Keratinocyte (primary cell): ENCODE results near the gene BID. TPM values are rescaled to one million over a fixed set of nuclear protein-coding genes. Genes with fewer than 3 reads are reported as not detected.

Experiments
- DNase-seq: peaks from one replicate; pipeline ENCODE4 v3.0.0-alpha.2; 2011; ENCODE audit warnings: low read depth, missing footprints, low spot score
- FAIRE-seq: peaks from 2 replicates; lab custom pipeline; 2011; peaks lifted over from hg19 to GRCh38; lab: Jason Lieb, UNC
- H2AFZ ChIP-seq: 2 replicates; pipeline ENCODE4 v1.6.0; 2012; ENCODE audit warnings: low read length, control low read depth, inconsistent platforms; ENCODE audit not compliant: control insufficient read depth
- H3K27ac ChIP-seq: 2 replicates; pipeline ENCODE4 v1.5.1; 2011; ENCODE audit warnings: low read length; ENCODE audit not compliant: control insufficient read depth, insufficient read depth
- H3K27me3 ChIP-seq: 3 replicates; pipeline ENCODE4 v1.6.0; 2011; ENCODE audit warnings: low read length; ENCODE audit not compliant: control insufficient read depth, insufficient read depth; ENCODE audit errors: extremely low read depth
- H3K36me3 ChIP-seq, 2 experiments: 2 replicates in 1 of 2; 3 replicates in 1 of 2; pipeline ENCODE4 v1.5.1; 2011; ENCODE audit warnings: low read length in 2 of 2, mild to moderate bottlenecking in 1 of 2; ENCODE audit not compliant: control insufficient read depth in 2 of 2, insufficient read depth in 2 of 2; ENCODE audit errors: extremely low read depth in 1 of 2
- H3K4me1 ChIP-seq: 3 replicates; pipeline ENCODE4 v1.5.1; 2011; ENCODE audit warnings: low read length; ENCODE audit not compliant: control insufficient read depth, insufficient read depth; ENCODE audit errors: extremely low read depth
- H3K4me2 ChIP-seq: 3 replicates; pipeline ENCODE4 v1.6.0; 2011; ENCODE audit warnings: low read depth, low read length; ENCODE audit not compliant: control insufficient read depth, insufficient read depth; ENCODE audit errors: extremely low read depth
- H3K4me3 ChIP-seq, 3 experiments: fragments of 200-600 bp in 1 of 3; sonication (generic) in 1 of 3; 2 replicates in 2 of 3; 3 replicates in 1 of 3; pipeline ENCODE4 v1.5.1; 2011 to 2016; ENCODE audit warnings: low read length in 3 of 3, mild to moderate bottlenecking in 3 of 3, control low read depth in 2 of 3, inconsistent platforms in 1 of 3, low read depth in 1 of 3, mixed read lengths in 1 of 3, mixed run types in 1 of 3, moderate library complexity in 1 of 3; ENCODE audit not compliant: control insufficient read depth in 2 of 3, insufficient read depth in 2 of 3; ENCODE audit errors: extremely low read depth in 1 of 3
- H3K79me2 ChIP-seq: 2 replicates; pipeline ENCODE4 v1.6.0; 2012; ENCODE audit warnings: low read length; ENCODE audit not compliant: control insufficient read depth, insufficient read depth
- H3K9ac ChIP-seq: 3 replicates; pipeline ENCODE4 v1.6.0; 2011; ENCODE audit warnings: low read length; ENCODE audit not compliant: control insufficient read depth, insufficient read depth; ENCODE audit errors: extremely low read depth
- H3K9me1 ChIP-seq: 3 replicates; pipeline ENCODE4 v1.6.0; 2011; ENCODE audit warnings: low read length; ENCODE audit not compliant: control insufficient read depth, insufficient read depth; ENCODE audit errors: extremely low read depth
- H3K9me3 ChIP-seq: 2 replicates; pipeline ENCODE4 v1.5.1; 2012; ENCODE audit warnings: low read depth, low read length; ENCODE audit not compliant: control insufficient read depth
- H4K20me1 ChIP-seq: 3 replicates; pipeline ENCODE4 v1.6.0; 2011; ENCODE audit warnings: low read length; ENCODE audit not compliant: control insufficient read depth, insufficient read depth; ENCODE audit errors: extremely low read depth
- EZH2 ChIP-seq: IDR thresholded peaks from one replicate; pipeline ENCODE4 v1.6.1; 2012; ENCODE audit warnings: inconsistent platforms, mild to moderate bottlenecking, low read length, moderate library complexity
- dilution Hi-C: fragments of 300-500 bp; cut with MboI; formaldehyde crosslinking; loops from one replicate; pipeline ENCODE4 v1.7.0; 2020; ENCODE audit warnings: low sequenced_read_pairs; ENCODE audit not compliant: extremely low pct_ligation_motif_present
- polyA plus RNA-seq, 5 experiments: library from polyadenylated mRNA; depleted of rRNA in 3 of 5; stranded (reverse) in 3 of 5; stranded (forward) in 1 of 5; unstranded in 1 of 5; fragments of >200 nt; gene quantifications; 1 replicate in 1 of 5; 2 replicates in 3 of 5; 3 replicates in 1 of 5; pipeline versions ENCODE4 v1.2.1 to v1.2.3, GENCODE V29; 2011 to 2012; ENCODE audit warnings: missing spikeins in 2 of 5, low read depth in 1 of 5, low replicate concordance in 1 of 5
- TF ChIP-seq, protein P1 (sequence below), 3 experiments: IDR thresholded peaks in 1 of 3; conservative IDR thresholded peaks in 1 of 3; optimal IDR thresholded peaks in 1 of 3; 2 replicates in 2 of 3; 3 replicates in 1 of 3; pipeline versions ENCODE3 to v1.5.1; 2011; ENCODE audit warnings: low read length in 3 of 3, mild to moderate bottlenecking in 3 of 3, moderate library complexity in 2 of 3, control low read depth in 1 of 3, inconsistent platforms in 1 of 3; ENCODE audit not compliant: insufficient read depth in 2 of 3; ENCODE audit errors: extremely low read depth in 1 of 3

Gene BID
- polyA plus RNA-seq, 1 donor (not counting 4 experiments of a cell fraction or from before 2014, with no cell fraction given): 46.0 TPM

DNA sequence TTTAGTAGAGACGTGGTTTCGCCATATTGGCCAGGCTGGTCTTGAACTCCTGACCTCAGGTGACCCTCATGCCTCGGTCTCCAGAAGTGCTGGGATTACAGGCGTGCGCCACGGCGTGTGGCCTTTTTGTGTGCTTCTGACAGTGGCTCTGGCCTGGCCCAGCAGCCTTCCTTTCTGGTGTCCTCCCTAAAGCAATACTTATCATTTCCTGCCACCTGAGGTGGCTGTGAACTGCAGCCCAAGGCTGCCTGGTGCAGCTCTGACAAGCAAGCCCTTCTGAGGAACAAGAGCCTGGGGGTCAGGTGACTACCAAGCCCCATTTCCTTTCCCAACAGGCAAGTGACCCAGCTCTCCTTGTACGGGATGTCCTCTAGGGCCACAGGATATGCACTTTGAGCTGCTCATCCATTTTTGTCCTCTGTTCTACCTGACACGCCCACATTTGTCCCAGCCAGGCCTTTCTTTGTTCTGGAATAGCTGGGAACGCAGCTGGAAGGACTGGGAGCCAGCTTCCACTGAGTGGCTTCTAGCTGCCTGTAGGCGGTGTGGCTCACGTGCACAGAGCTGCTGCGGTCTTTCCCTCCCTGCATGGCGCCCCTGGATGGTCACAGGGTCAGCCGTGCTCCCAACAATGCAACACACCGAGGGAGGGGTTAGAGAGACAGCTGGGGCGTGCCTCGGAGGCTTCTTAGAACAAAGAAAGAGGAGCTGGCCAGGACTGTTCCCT, 12.3 kb upstream of the BID start:
- H3K27ac ChIP-seq: no peak overlapping the region
- FAIRE-seq (no peak), DNase-seq (no peak)
- no peak overlapping the region for H3K4me2 ChIP-seq
- H3K36me3 ChIP-seq: peaks cover 15 to 25% of the 10 kb centered on the region in 2 experiments
- dilution Hi-C loops: no loop called here
- H3K9me1 ChIP-seq: peaks cover under 1% of the 10 kb centered on the region
- no peaks in the 10 kb centered on the region for H4K20me1 ChIP-seq
- no peak overlapping the region for H2AFZ ChIP-seq
- H3K27me3 ChIP-seq: no peaks in the 10 kb centered on the region
- H3K9ac ChIP-seq: no peak overlapping the region
- H3K9me3 ChIP-seq: no peaks in the 10 kb centered on the region
- TF ChIP-seq EZH2: no peak
- TF ChIP-seq, protein P1, sequence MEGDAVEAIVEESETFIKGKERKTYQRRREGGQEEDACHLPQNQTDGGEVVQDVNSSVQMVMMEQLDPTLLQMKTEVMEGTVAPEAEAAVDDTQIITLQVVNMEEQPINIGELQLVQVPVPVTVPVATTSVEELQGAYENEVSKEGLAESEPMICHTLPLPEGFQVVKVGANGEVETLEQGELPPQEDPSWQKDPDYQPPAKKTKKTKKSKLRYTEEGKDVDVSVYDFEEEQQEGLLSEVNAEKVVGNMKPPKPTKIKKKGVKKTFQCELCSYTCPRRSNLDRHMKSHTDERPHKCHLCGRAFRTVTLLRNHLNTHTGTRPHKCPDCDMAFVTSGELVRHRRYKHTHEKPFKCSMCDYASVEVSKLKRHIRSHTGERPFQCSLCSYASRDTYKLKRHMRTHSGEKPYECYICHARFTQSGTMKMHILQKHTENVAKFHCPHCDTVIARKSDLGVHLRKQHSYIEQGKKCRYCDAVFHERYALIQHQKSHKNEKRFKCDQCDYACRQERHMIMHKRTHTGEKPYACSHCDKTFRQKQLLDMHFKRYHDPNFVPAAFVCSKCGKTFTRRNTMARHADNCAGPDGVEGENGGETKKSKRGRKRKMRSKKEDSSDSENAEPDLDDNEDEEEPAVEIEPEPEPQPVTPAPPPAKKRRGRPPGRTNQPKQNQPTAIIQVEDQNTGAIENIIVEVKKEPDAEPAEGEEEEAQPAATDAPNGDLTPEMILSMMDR (optimal IDR thresholded peaks at IDR 0.05 in 1 of 3, IDR thresholded peaks at IDR 0.05 in 1 of 3, conservative IDR thresholded peaks at IDR 0.05 in 1 of 3; ENCODE audit: extremely low read depth in 1 of 3, insufficient read depth in 2 of 3, low read length in 3 of 3): peak in 1 of 3 experiments; percentile 3
- no peaks in the 10 kb centered on the region for H3K79me2 ChIP-seq
- peaks cover 23% of the 10 kb centered on the region for H3K4me1 ChIP-seq
- no peak overlapping the region for H3K4me3 ChIP-seq

DNA sequence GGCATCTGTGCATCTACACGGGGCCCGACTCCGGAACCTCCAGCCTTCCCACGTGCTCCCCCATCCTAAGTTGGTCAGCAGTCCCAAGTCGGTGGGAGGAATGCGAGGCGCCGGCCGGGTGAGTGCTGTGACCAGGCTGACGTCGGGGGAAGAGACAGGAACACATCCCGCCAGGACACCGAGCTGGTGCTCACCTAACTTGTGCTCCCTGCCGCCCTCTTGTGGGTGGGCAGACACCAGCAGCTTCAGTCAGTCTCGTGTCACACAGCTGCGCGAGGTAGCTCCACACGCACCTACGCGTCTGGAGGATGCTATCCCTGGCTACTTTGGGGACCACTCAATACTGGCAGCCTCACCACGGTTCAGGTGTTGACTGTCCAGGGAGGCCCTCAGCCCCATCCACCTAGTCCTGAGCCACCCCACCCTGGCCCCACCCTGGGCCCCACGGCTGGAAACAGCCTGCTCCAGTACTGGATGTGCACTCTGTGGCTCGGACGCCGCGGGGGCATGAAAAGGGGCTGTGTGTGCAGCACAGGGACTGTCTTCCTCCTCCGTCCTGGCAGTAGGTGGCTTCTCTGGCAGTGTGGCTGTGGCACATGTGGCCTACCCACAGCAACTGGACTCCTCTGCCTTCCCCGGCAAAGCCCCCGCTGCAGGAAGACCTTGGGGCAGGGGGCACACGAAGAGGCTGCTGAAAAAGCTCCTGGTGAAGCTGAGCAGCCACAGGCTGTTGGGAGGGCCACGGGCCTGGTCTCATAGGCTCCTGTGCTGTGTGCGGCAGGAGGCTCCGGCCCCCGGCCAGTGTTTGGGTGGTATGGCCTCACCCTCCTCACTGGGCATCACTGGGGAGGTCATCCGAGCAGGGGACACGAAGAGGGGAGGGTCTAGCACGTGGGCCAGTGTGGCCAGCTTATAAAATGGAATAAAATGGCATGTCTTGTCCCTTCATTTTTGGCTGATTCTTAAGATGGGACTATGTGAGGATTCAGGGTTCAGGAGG, 11.2 kb upstream of the BID start:
- Histone ChIP-seq H3K4me2 (no peak overlapping the region), H3K9me1 (peaks cover 5% of the 10 kb centered on the region), H3K4me3 (no peak overlapping the region), H3K79me2 (no peaks in the 10 kb centered on the region), H2AFZ (no peak overlapping the region), H3K9ac (no peak overlapping the region), H3K36me3 (peaks cover 14 to 19% of the 10 kb centered on the region in 2 experiments), H3K4me1 (peaks cover 29% of the 10 kb centered on the region), H3K27me3 (no peaks in the 10 kb centered on the region), H3K9me3 (no peaks in the 10 kb centered on the region), H4K20me1 (no peaks in the 10 kb centered on the region), H3K27ac (no peak overlapping the region)
- dilution Hi-C loops: no loop called here
- no peak for DNase-seq
- TF ChIP-seq EZH2: no peak
- TF ChIP-seq, protein P1 (optimal IDR thresholded peaks at IDR 0.05 in 1 of 3, IDR thresholded peaks at IDR 0.05 in 1 of 3, conservative IDR thresholded peaks at IDR 0.05 in 1 of 3; ENCODE audit: extremely low read depth in 1 of 3, insufficient read depth in 2 of 3, low read length in 3 of 3): peak; percentile 70 to 95 (median 75)
- FAIRE-seq: no peak
